ENCODE data around the gene EXD1. TPM values are rescaled to one million over a fixed set of nuclear protein-coding genes. Genes with fewer than 3 reads are reported as not detected.
"Not testable (repeated sequence)": the region's sequence is repeated elsewhere in the genome, so short reads cannot be mapped to it uniquely, and the experiment has no call there.

EXD1 gene
- total RNA-seq, 1 donor from 2014 or later: not detected

- DNase-seq (ENCODE audit: extremely low spot score in 2 of 2): no peak
- Histone ChIP-seq H3K4me1 (no peaks in the 10 kb centered on the region), H3K36me3 (no peaks in the 10 kb centered on the region), H3K9me3 (no peaks in the 10 kb centered on the region), H3K27me3 (no peaks in the 10 kb centered on the region), H3K27ac (no peak overlapping the region), H3K4me3 (no peak overlapping the region)
- TF ChIP-seq POLR2AphosphoS5 (IDR thresholded peaks at IDR 0.05; ENCODE audit: insufficient read depth in 1 of 2, low read depth in 1 of 2): no peak
- no peak for TF ChIP-seq POLR2A (IDR thresholded peaks at IDR 0.05)
- TF ChIP-seq CTCF (IDR thresholded peaks at IDR 0.05): no peak
- intact Hi-C loops (cut with DNase I): no loop called here
Measured at GRCh38 chr15:41153733-41154132, 76.8 kb downstream of the EXD1 start.

DNA sequence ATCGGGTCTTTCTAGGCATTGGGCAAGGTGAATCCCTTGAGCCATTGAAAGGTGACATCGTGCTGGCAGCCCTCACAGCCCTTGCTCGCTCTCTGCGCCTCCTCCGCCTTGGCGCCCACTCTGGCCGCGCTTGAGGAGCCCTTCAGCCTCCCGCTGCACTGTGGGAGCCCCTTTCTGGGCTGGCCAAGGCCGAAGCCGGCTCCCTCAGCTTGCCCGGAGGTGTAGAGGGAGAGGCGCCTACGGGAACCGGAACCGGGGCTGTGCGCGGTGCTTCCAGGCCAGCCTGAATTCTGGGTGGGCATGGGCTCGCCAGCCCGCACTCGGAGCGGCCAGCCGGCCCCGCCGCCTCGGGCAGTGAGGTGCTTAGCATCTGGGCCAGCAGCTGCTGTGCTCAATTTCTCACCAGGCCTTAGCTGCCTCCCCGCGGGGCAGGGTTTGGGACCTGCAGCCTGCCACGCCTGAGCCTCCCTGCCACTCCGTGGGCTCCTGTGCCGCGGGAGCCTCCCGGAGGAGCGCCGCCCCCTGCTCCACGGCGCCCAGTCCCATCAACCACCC is 79.0 kb downstream of the EXD1 start:
- intact Hi-C loops (cut with DNase I): no loop called here
- Histone ChIP-seq H3K4me3 (no peak overlapping the region), H3K27me3 (no peaks in the 10 kb centered on the region), H3K27ac (no peak overlapping the region), H3K9me3 (no peaks in the 10 kb centered on the region), H3K36me3 (no peaks in the 10 kb centered on the region), H3K4me1 (no peaks in the 10 kb centered on the region)
- DNase-seq (ENCODE audit: extremely low spot score in 2 of 2): no peak
- TF ChIP-seq POLR2AphosphoS5 (IDR thresholded peaks at IDR 0.05; ENCODE audit: insufficient read depth in 1 of 2, low read depth in 1 of 2) (no peak), CTCF (IDR thresholded peaks at IDR 0.05) (no peak), POLR2A (IDR thresholded peaks at IDR 0.05) (no peak)

- no peak for TF ChIP-seq CTCF (IDR thresholded peaks at IDR 0.05)
- TF ChIP-seq POLR2A (IDR thresholded peaks at IDR 0.05): no peak
- TF ChIP-seq POLR2AphosphoS5 (IDR thresholded peaks at IDR 0.05; ENCODE audit: insufficient read depth in 1 of 2, low read depth in 1 of 2): no peak
- intact Hi-C loops (cut with DNase I): no loop called here
- Histone ChIP-seq H3K36me3 (no peaks in the 10 kb centered on the region), H3K9me3 (no peaks in the 10 kb centered on the region), H3K4me1 (no peaks in the 10 kb centered on the region), H3K4me3 (no peak overlapping the region), H3K27me3 (no peaks in the 10 kb centered on the region), H3K27ac (no peak overlapping the region)
- DNase-seq (ENCODE audit: extremely low spot score in 2 of 2): no peak
Measured at GRCh38 chr15:41150279-41150678, 80.3 kb downstream of the EXD1 start.

DNA sequence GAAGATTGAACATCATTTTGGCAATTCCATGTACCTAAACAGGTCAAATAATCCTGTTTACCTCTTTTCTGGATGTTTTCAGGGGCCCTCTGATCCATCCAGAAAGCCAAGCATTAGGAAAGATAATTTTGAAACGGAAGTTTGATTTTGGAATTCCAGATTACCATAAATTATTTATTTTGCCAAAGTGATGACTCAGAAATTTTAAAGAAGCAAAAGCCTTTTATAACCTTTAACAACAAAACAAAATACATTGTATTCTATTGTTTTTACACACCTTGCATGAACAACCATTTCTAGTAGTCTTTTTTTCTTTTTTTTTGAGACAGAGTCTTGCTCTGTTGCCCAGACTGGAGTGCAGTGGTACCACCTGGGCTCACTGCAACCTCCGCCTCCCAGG is 82.5 kb downstream of the EXD1 start:
- Histone ChIP-seq H3K9me3 (no peaks in the 10 kb centered on the region), H3K27ac (no peak overlapping the region), H3K4me1 (no peaks in the 10 kb centered on the region), H3K4me3 (no peak overlapping the region), H3K27me3 (no peaks in the 10 kb centered on the region), H3K36me3 (no peaks in the 10 kb centered on the region)
- DNase-seq (ENCODE audit: extremely low spot score in 2 of 2): no peak
- no peak for TF ChIP-seq POLR2AphosphoS5 (IDR thresholded peaks at IDR 0.05; ENCODE audit: insufficient read depth in 1 of 2, low read depth in 1 of 2)
- TF ChIP-seq CTCF (IDR thresholded peaks at IDR 0.05): no peak
- no peak for TF ChIP-seq POLR2A (IDR thresholded peaks at IDR 0.05)
- intact Hi-C loops (cut with DNase I): no loop called here

- TF ChIP-seq CTCF (IDR thresholded peaks at IDR 0.05): no peak
- no peak for TF ChIP-seq POLR2AphosphoS5 (IDR thresholded peaks at IDR 0.05; ENCODE audit: insufficient read depth in 1 of 2, low read depth in 1 of 2)
- TF ChIP-seq POLR2A (IDR thresholded peaks at IDR 0.05): no peak
- no peaks in the 10 kb centered on the region for H3K36me3 ChIP-seq
Measured at GRCh38 chr15:41139619-41140018, 90.9 kb downstream of the EXD1 start.

GRCh38 chr15:41139112-41139511 is 91.4 kb downstream of the EXD1 start:
- DNase-seq (ENCODE audit: extremely low spot score in 2 of 2); H3K36me3 ChIP-seq; H3K27ac ChIP-seq; intact Hi-C loops (cut with DNase I); H3K9me3 ChIP-seq; H3K4me1 ChIP-seq; H3K4me3 ChIP-seq; H3K27me3 ChIP-seq: not testable (repeated sequence)

More at GRCh38 chr15:41139619-41140018, 90.9 kb downstream of the EXD1 start:
- Histone ChIP-seq H3K4me1 (no peaks in the 10 kb centered on the region), H3K4me3 (no peak overlapping the region), H3K27ac (no peak overlapping the region), H3K9me3 (no peaks in the 10 kb centered on the region), H3K27me3 (no peaks in the 10 kb centered on the region)
- intact Hi-C loops (cut with DNase I): no loop called here
- no peak for DNase-seq (ENCODE audit: extremely low spot score in 2 of 2)

DNA sequence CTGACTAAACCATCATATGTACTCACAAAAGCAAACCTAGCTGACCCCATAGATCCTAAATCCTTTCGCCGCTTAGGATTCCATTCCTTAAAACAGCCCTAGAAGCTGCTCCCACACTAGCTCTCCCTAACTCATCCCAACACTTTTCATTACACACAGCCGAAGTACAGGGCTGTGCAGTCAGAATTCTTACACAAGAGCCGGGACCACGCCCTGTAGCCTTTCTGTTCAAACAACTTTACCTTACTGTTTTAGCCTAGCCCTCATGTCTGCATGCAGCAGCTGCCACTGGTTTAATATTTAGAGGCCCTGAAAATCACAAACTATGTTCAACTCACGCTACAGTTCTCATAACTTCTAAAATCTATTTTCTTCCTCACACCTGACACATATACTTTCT is 95.0 kb downstream of the EXD1 start:
- not testable (repeated sequence) for H3K4me1 ChIP-seq

More for the DNA sequence above, 95.0 kb downstream of the EXD1 start:
- H3K27ac ChIP-seq; H3K9me3 ChIP-seq; H3K36me3 ChIP-seq; H3K27me3 ChIP-seq; intact Hi-C loops (cut with DNase I); DNase-seq (ENCODE audit: extremely low spot score in 2 of 2); H3K4me3 ChIP-seq: not testable (repeated sequence)

All from vagina (tissue), 2 donors.